Activated CD4-positive, alpha-beta T cell treated with anti-CD3 and anti-CD28 coated beads for 36 hours (primary cell): Measurements from ENCODE around the gene CTNNA2. TPM values are rescaled to one million over a fixed set of nuclear protein-coding genes. Genes with fewer than 3 reads are reported as not detected.

Source experiments
- ATAC-seq: fragments of 200-7000 bp; cut with Tn5 transposase; one replicate; pipeline ENCODE4 v1.10.0; 2021; ENCODE audit warnings: mild to moderate bottlenecking, moderate library complexity
- CTCF ChIA-PET: fragments of 350-600 bp; sonication (Branson Sonifier 250); formaldehyde crosslinking; loops from one replicate; lab custom pipeline; 2021; ENCODE audit warnings: antibody characterized with exemption; lab: Charles Lee
- POLR2A ChIA-PET: fragments of 350-600 bp; sonication (Branson Sonifier 250); formaldehyde crosslinking; loops from one replicate; lab custom pipeline; 2021; ENCODE audit warnings: antibody characterized with exemption, inconsistent platforms; lab: Charles Lee
- DNase-seq: peaks from one replicate; pipeline ENCODE4 v3.0.0-alpha.2; 2020
- H3K27ac Mint-ChIP-seq: one replicate; pipeline ENCODE4 v1.8.0; 2021; ENCODE audit warnings: mixed read lengths
- H3K27me3 Mint-ChIP-seq: one replicate; pipeline ENCODE4 v1.8.0; 2021; ENCODE audit warnings: mixed read lengths
- H3K36me3 Mint-ChIP-seq: one replicate; pipeline ENCODE4 v1.8.0; 2021; ENCODE audit warnings: low read depth, mixed read lengths
- H3K4me1 Mint-ChIP-seq: one replicate; pipeline ENCODE4 v1.8.0; 2021; ENCODE audit warnings: mixed read lengths
- H3K4me3 Mint-ChIP-seq: one replicate; pipeline ENCODE4 v1.8.0; 2021; ENCODE audit warnings: mild to moderate bottlenecking, moderate library complexity, mixed read lengths
- H3K9me3 Mint-ChIP-seq: one replicate; pipeline ENCODE4 v1.8.0; 2021; ENCODE audit warnings: low read depth, mixed read lengths
- intact Hi-C, 2 experiments: fragments of 100-400 bp; cut with DNase I in 1 of 2; cut with micrococcal nuclease in 1 of 2; formaldehyde crosslinking; loops; one replicate each; pipeline versions ENCODE4 v1.14.2 to v1.15.1; 2022 to 2024; cut with DNase I, micrococcal nuclease
- total RNA-seq, 2 experiments: library from RNA; stranded (reverse); gene quantifications; one replicate each; pipeline ENCODE4 v1.2.3, GENCODE V29; 2021

Gene CTNNA2
- total RNA-seq, 2 experiments from 2014 or later, result not detected

DNA sequence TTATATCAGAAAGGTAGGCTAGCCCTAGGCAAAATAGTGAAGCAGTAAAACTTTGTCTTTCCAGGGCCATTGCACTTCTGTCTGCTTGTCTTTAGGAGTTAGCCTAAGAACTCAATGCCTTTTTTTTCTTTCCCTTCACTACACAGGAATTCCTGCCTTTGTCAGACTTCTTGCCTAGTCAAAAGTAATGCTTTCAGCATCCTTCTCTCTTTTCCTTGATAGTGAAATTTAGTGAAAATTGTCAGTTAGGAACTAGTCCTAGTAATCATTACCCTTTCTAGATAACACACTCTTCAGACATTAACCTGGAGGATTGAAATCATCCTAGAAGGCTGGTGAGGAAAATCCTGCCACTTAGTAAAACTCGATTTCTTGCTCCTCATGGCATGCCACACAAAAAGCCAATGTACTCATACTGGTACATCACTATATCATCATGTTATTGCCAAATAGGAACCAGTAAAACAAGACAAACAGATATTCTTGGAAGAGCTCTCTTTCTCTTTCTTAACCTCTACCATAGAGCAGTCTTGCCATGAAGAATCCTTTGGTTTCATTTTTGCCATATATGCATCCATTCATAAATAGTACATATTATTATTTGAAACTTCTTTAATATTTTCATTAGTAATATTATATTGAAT is 320.5 kb downstream of the CTNNA2 start:
- Mint-ChIP-seq H3K27me3 (no peaks in the 10 kb centered on the region), H3K27ac (no peak overlapping the region), H3K9me3 (peaks cover 4% of the 10 kb centered on the region), H3K36me3 (no peaks in the 10 kb centered on the region), H3K4me1 (no peaks in the 10 kb centered on the region), H3K4me3 (no peak overlapping the region)
- DNase-seq, result no peak
- ChIA-PET POLR2A (no interaction called here), CTCF (no interaction called here)
- no peak for ATAC-seq
- intact Hi-C loops, result loop anchor here in 1 of 2 experiments (5.0 kb wide), 1 partner anchor 974 kb away; no protein-coding TSS in a partner anchor

DNA sequence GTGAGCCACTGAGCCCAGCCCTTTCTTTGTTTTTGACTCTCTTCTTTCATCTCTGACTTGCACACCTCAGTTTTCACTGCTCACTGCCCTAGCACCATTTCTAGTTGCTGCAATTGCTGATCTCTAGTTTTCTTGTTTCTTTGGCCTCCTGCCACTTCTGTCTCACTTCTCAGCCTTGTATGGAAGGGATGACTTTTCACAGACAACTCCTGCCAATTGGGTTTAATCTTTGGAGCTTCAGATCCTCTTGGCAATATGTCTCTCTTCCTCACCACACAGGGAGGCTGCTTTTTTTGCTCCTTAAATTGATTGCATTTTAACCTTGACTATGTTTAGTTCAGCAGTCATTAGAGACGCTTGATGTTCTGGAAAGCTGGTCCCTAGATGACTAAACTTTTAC is 323.1 kb downstream of the CTNNA2 start:
- no peak for ATAC-seq
- peaks cover 6% of the 10 kb centered on the region for H3K9me3 Mint-ChIP-seq
- no peak overlapping the region for H3K27ac Mint-ChIP-seq
- intact Hi-C loops, result no loop called here
- no peaks in the 10 kb centered on the region for H3K27me3 Mint-ChIP-seq
- H3K4me3 Mint-ChIP-seq, result no peak overlapping the region
- DNase-seq, result no peak
- H3K36me3 Mint-ChIP-seq, result no peaks in the 10 kb centered on the region
- CTCF ChIA-PET, result no interaction called here
- POLR2A ChIA-PET, result no interaction called here
- no peaks in the 10 kb centered on the region for H3K4me1 Mint-ChIP-seq

GRCh38 chr2:79844011-79844410 is 331.2 kb downstream of the CTNNA2 start:
- intact Hi-C loops, result no loop called here
- H3K4me3 Mint-ChIP-seq, result no peak overlapping the region
- CTCF ChIA-PET, result no interaction called here

GRCh38 chr2:79846878-79847277 is 334.0 kb downstream of the CTNNA2 start:
- POLR2A ChIA-PET, result no interaction called here
- Mint-ChIP-seq H3K27ac (no peak overlapping the region), H3K4me3 (no peak overlapping the region), H3K9me3 (no peaks in the 10 kb centered on the region), H3K27me3 (no peaks in the 10 kb centered on the region), H3K4me1 (no peaks in the 10 kb centered on the region), H3K36me3 (no peaks in the 10 kb centered on the region)
- ATAC-seq, result no peak
- DNase-seq, result no peak
- intact Hi-C loops, result no loop called here
- CTCF ChIA-PET, result interaction anchor here (0.7 kb wide), 1 partner anchor 9 kb away, joined by 3 read pairs; no protein-coding TSS in a partner anchor

More at GRCh38 chr2:79844011-79844410, 331.2 kb downstream of the CTNNA2 start:
- no peaks in the 10 kb centered on the region for H3K36me3 Mint-ChIP-seq
- H3K9me3 Mint-ChIP-seq, result peaks cover 2% of the 10 kb centered on the region
- H3K27ac Mint-ChIP-seq, result no peak overlapping the region
- ATAC-seq (no peak), DNase-seq (no peak)
- no peaks in the 10 kb centered on the region for H3K4me1 Mint-ChIP-seq
- no peaks in the 10 kb centered on the region for H3K27me3 Mint-ChIP-seq
- POLR2A ChIA-PET, result no interaction called here

GRCh38 chr2:79849241-79849640 is 336.4 kb downstream of the CTNNA2 start:
- ATAC-seq (no peak), DNase-seq (no peak)
- ChIA-PET POLR2A (no interaction called here), CTCF (no interaction called here)
- H3K27ac Mint-ChIP-seq, result no peak overlapping the region
- H3K9me3 Mint-ChIP-seq, result peaks cover 2% of the 10 kb centered on the region
- H3K36me3 Mint-ChIP-seq, result no peaks in the 10 kb centered on the region
- H3K4me1 Mint-ChIP-seq, result no peaks in the 10 kb centered on the region
- intact Hi-C loops, result no loop called here
- H3K4me3 Mint-ChIP-seq, result no peak overlapping the region
- no peaks in the 10 kb centered on the region for H3K27me3 Mint-ChIP-seq

DNA sequence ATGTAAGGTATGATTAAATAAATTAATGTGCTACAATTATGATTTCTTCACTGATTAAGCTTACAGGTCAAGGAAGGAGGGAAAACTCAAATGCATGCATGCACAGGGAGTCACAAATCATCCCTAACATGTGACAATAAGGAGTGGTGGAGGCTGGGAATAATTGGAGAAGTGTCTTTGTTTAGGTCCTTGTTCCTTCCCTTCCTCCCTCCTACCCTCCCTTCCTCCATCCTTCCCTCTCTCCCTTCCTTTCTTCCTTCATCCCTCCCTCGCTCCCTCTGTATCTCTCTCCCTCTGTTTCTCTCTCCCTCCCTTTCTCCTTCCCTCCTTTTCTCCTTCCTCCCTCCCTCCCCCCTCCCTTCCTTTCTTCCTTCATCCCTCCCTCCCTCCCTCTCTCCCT is 337.1 kb downstream of the CTNNA2 start:
- ATAC-seq (no peak), DNase-seq (no peak)
- CTCF ChIA-PET, result no interaction called here
- POLR2A ChIA-PET, result no interaction called here
- intact Hi-C loops, result no loop called here
- Mint-ChIP-seq H3K27ac (no peak overlapping the region), H3K27me3 (no peaks in the 10 kb centered on the region), H3K4me1 (no peaks in the 10 kb centered on the region), H3K36me3 (no peaks in the 10 kb centered on the region), H3K4me3 (no peak overlapping the region), H3K9me3 (peaks cover 2% of the 10 kb centered on the region)

DNA sequence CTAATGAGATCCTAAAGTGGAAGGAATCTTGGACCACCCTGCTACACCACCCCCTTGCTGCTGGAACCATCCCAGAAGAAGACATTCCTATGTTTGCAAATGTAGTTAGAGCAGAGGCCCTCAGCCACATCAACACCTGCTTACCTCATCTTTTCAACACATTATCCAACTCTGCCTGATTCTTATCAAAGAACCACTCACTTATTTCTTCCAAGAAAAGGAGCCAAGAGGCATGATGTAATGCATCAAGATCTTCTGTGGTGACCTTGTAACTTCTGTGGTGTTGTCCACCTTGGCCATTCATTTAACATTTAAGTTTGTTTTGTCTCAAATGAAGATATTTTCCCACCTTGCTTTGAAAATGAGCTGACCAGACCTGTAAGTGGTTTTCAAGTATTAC is 338.1 kb downstream of the CTNNA2 start:
- intact Hi-C loops, result no loop called here
- Mint-ChIP-seq H3K27me3 (no peaks in the 10 kb centered on the region), H3K4me1 (no peaks in the 10 kb centered on the region), H3K4me3 (no peak overlapping the region), H3K9me3 (peaks cover 4% of the 10 kb centered on the region), H3K36me3 (no peaks in the 10 kb centered on the region), H3K27ac (no peak overlapping the region)
- ChIA-PET POLR2A (no interaction called here), CTCF (no interaction called here)
- ATAC-seq (no peak), DNase-seq (no peak)

GRCh38 chr2:79855264-79856006 is 342.6 kb downstream of the CTNNA2 start:
- H3K27ac Mint-ChIP-seq, result no peak overlapping the region
- H3K4me1 Mint-ChIP-seq, result no peaks in the 10 kb centered on the region
- intact Hi-C loops, result no loop called here
- no peak overlapping the region for H3K4me3 Mint-ChIP-seq
- H3K9me3 Mint-ChIP-seq, result peaks cover 4% of the 10 kb centered on the region
- DNase-seq (no peak), ATAC-seq (no peak)
- ChIA-PET CTCF (interaction anchor here (0.6 to 1.4 kb wide), 3 partner anchors 9 to 893 kb away, joined by 3 read pairs; no protein-coding TSS in a partner anchor), POLR2A (no interaction called here)
- no peaks in the 10 kb centered on the region for H3K27me3 Mint-ChIP-seq
- H3K36me3 Mint-ChIP-seq, result no peaks in the 10 kb centered on the region

GRCh38 chr2:79857888-79858287 is 345.0 kb downstream of the CTNNA2 start:
- ATAC-seq (no peak), DNase-seq (no peak)
- Mint-ChIP-seq H3K9me3 (peaks cover 4% of the 10 kb centered on the region), H3K27ac (no peak overlapping the region), H3K4me1 (no peaks in the 10 kb centered on the region), H3K27me3 (no peaks in the 10 kb centered on the region), H3K4me3 (no peak overlapping the region), H3K36me3 (no peaks in the 10 kb centered on the region)
- CTCF ChIA-PET, result no interaction called here
- POLR2A ChIA-PET, result no interaction called here
- intact Hi-C loops, result no loop called here

DNA sequence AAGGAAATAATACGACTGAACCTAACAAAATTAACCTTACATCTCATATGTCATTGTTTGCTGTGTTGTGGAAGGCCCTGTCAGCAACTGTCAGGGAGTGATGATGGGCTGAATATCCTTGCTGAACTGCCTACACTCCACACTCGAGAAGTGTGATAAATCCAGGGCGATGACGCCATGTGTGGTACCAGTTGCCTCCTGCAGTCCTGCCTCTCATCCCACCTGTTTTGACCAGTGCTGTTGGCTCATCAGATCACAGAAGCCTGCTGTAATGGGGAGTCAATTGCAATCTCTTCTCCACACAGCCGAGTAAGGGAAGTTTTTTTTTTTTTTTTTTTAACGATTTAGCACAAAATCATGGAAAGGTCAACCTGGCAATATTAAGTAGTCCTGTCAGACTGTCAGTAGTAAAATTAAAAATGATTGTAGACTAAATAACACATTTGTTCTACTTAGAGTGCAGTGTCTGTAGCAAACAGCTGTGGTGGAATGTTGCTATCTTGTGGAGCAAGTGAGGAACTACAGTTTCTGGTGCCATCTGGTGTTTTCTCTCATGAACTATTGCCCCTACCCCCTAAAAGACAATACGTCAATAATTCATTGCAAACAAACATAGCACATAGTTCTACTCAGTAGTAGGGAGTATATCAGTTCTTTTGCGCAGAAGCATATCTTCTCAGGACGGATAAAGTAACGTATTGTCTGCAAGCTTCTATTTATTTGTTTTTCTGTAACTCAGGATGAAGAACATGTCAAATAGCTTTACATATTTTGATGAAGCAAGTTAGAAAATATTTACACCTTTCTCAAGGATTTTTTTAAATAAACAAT is 347.6 kb downstream of the CTNNA2 start:
- DNase-seq (no peak), ATAC-seq (no peak)
- Mint-ChIP-seq H3K27me3 (no peaks in the 10 kb centered on the region), H3K4me1 (no peaks in the 10 kb centered on the region), H3K9me3 (no peaks in the 10 kb centered on the region), H3K4me3 (no peak overlapping the region), H3K36me3 (no peaks in the 10 kb centered on the region), H3K27ac (no peak overlapping the region)
- intact Hi-C loops, result no loop called here
- POLR2A ChIA-PET, result no interaction called here
- CTCF ChIA-PET, result no interaction called here

DNA sequence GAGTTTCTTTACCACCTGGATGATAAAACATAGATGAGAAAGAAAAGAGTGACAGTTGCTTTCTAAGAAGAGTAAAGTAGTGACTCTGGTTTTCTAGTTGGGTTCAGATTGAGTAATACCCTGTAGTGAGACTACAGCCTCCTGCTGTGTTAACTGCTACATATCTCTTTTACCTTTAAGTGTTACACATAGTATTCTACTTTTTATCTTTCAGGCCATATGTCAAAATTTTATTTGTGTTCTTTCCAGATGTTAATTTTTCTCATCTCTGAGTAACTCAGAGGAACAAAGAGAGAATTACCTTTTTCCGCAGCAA is 348.2 kb downstream of the CTNNA2 start:
- intact Hi-C loops, result no loop called here
- Mint-ChIP-seq H3K4me3 (no peak overlapping the region), H3K4me1 (no peaks in the 10 kb centered on the region), H3K9me3 (no peaks in the 10 kb centered on the region), H3K27ac (no peak overlapping the region), H3K36me3 (no peaks in the 10 kb centered on the region), H3K27me3 (no peaks in the 10 kb centered on the region)
- DNase-seq (no peak), ATAC-seq (no peak)
- ChIA-PET CTCF (no interaction called here), POLR2A (no interaction called here)

GRCh38 chr2:79862756-79863155 is 349.9 kb downstream of the CTNNA2 start:
- H3K4me1 Mint-ChIP-seq, result no peaks in the 10 kb centered on the region
- no peaks in the 10 kb centered on the region for H3K9me3 Mint-ChIP-seq
- ChIA-PET CTCF (no interaction called here), POLR2A (no interaction called here)
- H3K36me3 Mint-ChIP-seq, result no peaks in the 10 kb centered on the region
- DNase-seq (no peak), ATAC-seq (no peak)
- no peaks in the 10 kb centered on the region for H3K27me3 Mint-ChIP-seq
- intact Hi-C loops, result no loop called here
- no peak overlapping the region for H3K27ac Mint-ChIP-seq
- no peak overlapping the region for H3K4me3 Mint-ChIP-seq
